HL-60/S4 treated with retinoic acid at 250 ng/mL for 4 days and 3 days (cell line): ENCODE results near the gene IFNGR1.

ENCODE experiments used
- in situ Hi-C: fragments of 300-500 bp; cut with MboI; formaldehyde crosslinking; loops from 2 replicates; pipeline ENCODE4 v1.7.0; 2022; ENCODE audit warnings: low sequenced_read_pairs

The IFNGR1 gene

GRCh38 chr6:137237413-137238170 is 18.4 kb upstream of the IFNGR1 start:
- in situ Hi-C loops = no loop called here

- in situ Hi-C loops = no loop called here
These were observed 17.6 kb upstream of the IFNGR1 start for GRCh38 chr6:137236581-137237355.

GRCh38 chr6:137235686-137236085 is 16.5 kb upstream of the IFNGR1 start:
- in situ Hi-C loops = no loop called here

- in situ Hi-C loops = no loop called here
These were observed 15.0 kb upstream of the IFNGR1 start for GRCh38 chr6:137233911-137234863.

- in situ Hi-C loops = no loop called here
These were observed 12.7 kb upstream of the IFNGR1 start for GRCh38 chr6:137231895-137232294.

- in situ Hi-C loops = no loop called here
These were observed 11.9 kb upstream of the IFNGR1 start for GRCh38 chr6:137230956-137231555.

- in situ Hi-C loops = no loop called here
These were observed 11.4 kb upstream of the IFNGR1 start for GRCh38 chr6:137230547-137230946.

- in situ Hi-C loops = no loop called here
These were observed 10.0 kb upstream of the IFNGR1 start for GRCh38 chr6:137229075-137229759.

GRCh38 chr6:137227871-137228302 is 8.7 kb upstream of the IFNGR1 start:
- in situ Hi-C loops = no loop called here

GRCh38 chr6:137226697-137227096 is 7.5 kb upstream of the IFNGR1 start:
- in situ Hi-C loops = no loop called here

- in situ Hi-C loops = no loop called here
These were observed 5.6 kb upstream of the IFNGR1 start for GRCh38 chr6:137224799-137225198.

GRCh38 chr6:137223370-137224131 is 4.4 kb upstream of the IFNGR1 start:
- in situ Hi-C loops = no loop called here

GRCh38 chr6:137222381-137222780 is 3.2 kb upstream of the IFNGR1 start:
- in situ Hi-C loops = no loop called here

- in situ Hi-C loops = no loop called here
These were observed 573 bp upstream of the IFNGR1 start for GRCh38 chr6:137219664-137220252.

GRCh38 chr6:137218473-137218916 is 690 bp downstream of the IFNGR1 start:
- in situ Hi-C loops = no loop called here

- in situ Hi-C loops = no loop called here
These were observed 1.2 kb downstream of the IFNGR1 start for GRCh38 chr6:137217801-137218472.

- in situ Hi-C loops = no loop called here
These were observed 2.2 kb downstream of the IFNGR1 start for GRCh38 chr6:137216875-137217553.

GRCh38 chr6:137216106-137216505 is 3.1 kb downstream of the IFNGR1 start:
- in situ Hi-C loops = no loop called here
